GM23338 (cell line): ENCODE data around the gene SURF4.
"Not testable (repeated sequence)": the region's sequence is repeated elsewhere in the genome, so short reads cannot be mapped to it uniquely, and the experiment has no call there.

Source experiments
- CREB1 ChIP-seq: fragments of 250-450 bp; sonication (Bioruptor Pico); IDR thresholded peaks from 2 replicates; pipeline ENCODE4 v1.5.0; 2020; ENCODE audit warnings: low read depth, mild to moderate bottlenecking, moderate library complexity
- CTCF ChIP-seq, 2 experiments: fragments of 200-600 bp in 1 of 2; sonication (generic) in 1 of 2; conservative IDR thresholded peaks; 2 replicates each; pipeline versions ENCODE4 v1.5.1 to v1.6.1; 2016 to 2017; ENCODE audit warnings: antibody characterized with exemption in 2 of 2, low read depth in 2 of 2, mild to moderate bottlenecking in 2 of 2, moderate library complexity in 1 of 2
- ETS1 ChIP-seq: IDR thresholded peaks from 2 replicates; pipeline ENCODE4 v1.6.1; 2016; ENCODE audit warnings: antibody characterized with exemption
- EZH2 ChIP-seq: fragments of 200-600 bp; sonication (generic); IDR thresholded peaks from one replicate; pipeline ENCODE4 v1.8.0; 2017; ENCODE audit warnings: antibody characterized with exemption, mild to moderate bottlenecking, low read depth; ENCODE audit not compliant: unreplicated experiment
- POLR2AphosphoS5 ChIP-seq: IDR thresholded peaks from 2 replicates; pipeline ENCODE4 v1.6.1; 2016; ENCODE audit warnings: antibody characterized with exemption, low read depth
- REST ChIP-seq: IDR thresholded peaks from one replicate; pipeline ENCODE4 v1.6.1; 2018; ENCODE audit warnings: antibody characterized with exemption; ENCODE audit not compliant: unreplicated experiment

- not testable (repeated sequence) for TF ChIP-seq CTCF (conservative IDR thresholded peaks at IDR 0.05; ENCODE audit: low read depth in 2 of 2); EZH2; CREB1 (CRISPR knock-in tag); ETS1; POLR2AphosphoS5; REST
Observed at GRCh38 chr9:133317551-133317950, 58.3 kb downstream of the SURF4 start.
